ENCODE results near the gene PTPRN2.

PTPRN2 gene

GRCh38 chr7:158094671-158095226 lies 492.9 kb downstream of the PTPRN2 start:
- H3K36me3 Mint-ChIP-seq (ENCODE audit: low read depth) = no peaks in the 10 kb centered on the region
- TF ChIP-seq CTCF (IDR thresholded peaks at IDR 0.05) = no peak
- no peak overlapping the region for H3K27ac Mint-ChIP-seq
- no peak overlapping the region for H3K4me3 Mint-ChIP-seq
- H3K9me3 Mint-ChIP-seq = peaks cover 9% of the 10 kb centered on the region
- H3K27me3 Mint-ChIP-seq (ENCODE audit: low read depth, poor library complexity) = peaks cover 4% of the 10 kb centered on the region
- H3K4me1 Mint-ChIP-seq = peaks cover 25% of the 10 kb centered on the region
- no peak for DNase-seq

- no peak for TF ChIP-seq CTCF (IDR thresholded peaks at IDR 0.05)
- Mint-ChIP-seq H3K4me3 (no peak overlapping the region), H3K9me3 (peaks cover 13% of the 10 kb centered on the region), H3K27ac (no peak overlapping the region), H3K4me1 (peaks cover 25% of the 10 kb centered on the region), H3K36me3 (ENCODE audit: low read depth) (no peaks in the 10 kb centered on the region), H3K27me3 (ENCODE audit: low read depth, poor library complexity) (peaks cover 7% of the 10 kb centered on the region)
- no peak for DNase-seq
These were observed 493.6 kb downstream of the PTPRN2 start for GRCh38 chr7:158094046-158094445.

GRCh38 chr7:158093156-158093796 lies 494.3 kb downstream of the PTPRN2 start:
- Mint-ChIP-seq H3K27me3 (ENCODE audit: low read depth, poor library complexity) (peaks cover 7% of the 10 kb centered on the region), H3K4me3 (no peak overlapping the region), H3K27ac (no peak overlapping the region), H3K36me3 (ENCODE audit: low read depth) (no peaks in the 10 kb centered on the region), H3K9me3 (peaks cover 9% of the 10 kb centered on the region), H3K4me1 (peaks cover 21% of the 10 kb centered on the region)
- TF ChIP-seq CTCF (IDR thresholded peaks at IDR 0.05) = no peak
- DNase-seq = no peak

- TF ChIP-seq CTCF (IDR thresholded peaks at IDR 0.05) = no peak
- Mint-ChIP-seq H3K27me3 (ENCODE audit: low read depth, poor library complexity) (peaks cover 10% of the 10 kb centered on the region), H3K4me1 (no peaks in the 10 kb centered on the region), H3K4me3 (no peak overlapping the region), H3K27ac (no peak overlapping the region), H3K36me3 (ENCODE audit: low read depth) (no peaks in the 10 kb centered on the region), H3K9me3 (peaks cover 39% of the 10 kb centered on the region)
- no peak for DNase-seq
These were observed 500.4 kb downstream of the PTPRN2 start for GRCh38 chr7:158087196-158087595.

GRCh38 chr7:158085741-158086695 lies 501.6 kb downstream of the PTPRN2 start:
- Mint-ChIP-seq H3K4me1 (no peaks in the 10 kb centered on the region), H3K4me3 (no peak overlapping the region), H3K9me3 (peaks cover 39% of the 10 kb centered on the region), H3K36me3 (ENCODE audit: low read depth) (no peaks in the 10 kb centered on the region), H3K27ac (no peak overlapping the region), H3K27me3 (ENCODE audit: low read depth, poor library complexity) (peaks cover 10% of the 10 kb centered on the region)
- DNase-seq = no peak
- no peak for TF ChIP-seq CTCF (IDR thresholded peaks at IDR 0.05)

All from nephron progenitor cell (in vitro differentiated cells).